Stomach (tissue), 9 donors: ENCODE measurements around the gene HMOX2. TPM values are rescaled to one million over a fixed set of nuclear protein-coding genes. Genes with fewer than 3 reads are reported as not detected.

Source experiments
- DNase-seq, 2 donors: peaks; one replicate each; pipeline versions ENCODE4 v3.0.0 to v3.0.0-alpha.2; 2013 to 2019
- H3K27ac ChIP-seq, 5 donors: fragments of 200-600 bp in 4 of 5; sonication (generic) in 4 of 5; one replicate each; pipeline ENCODE4 v1.5.1; 2013 to 2019; ENCODE audit warnings: mild to moderate bottlenecking in 1 of 5, moderate library complexity in 1 of 5
- H3K27me3 ChIP-seq, 3 donors: fragments of 200-600 bp; sonication (generic); one replicate each; pipeline ENCODE4 v1.5.1; 2017 to 2019; ENCODE audit warnings: mixed run types in 1 of 3
- H3K36me3 ChIP-seq, 4 donors: fragments of 200-600 bp; sonication (generic); 1 replicate in 3 of 4; 2 replicates in 1 of 4; pipeline ENCODE4 v1.5.1; 2016 to 2019
- H3K4me1 ChIP-seq, 4 donors: fragments of 200-600 bp; sonication (generic); one replicate each; pipeline ENCODE4 v1.5.1; 2016 to 2019
- H3K4me3 ChIP-seq, 4 donors: fragments of 200-600 bp; sonication (generic) in 3 of 4; one replicate each; pipeline ENCODE4 v1.5.1; 2016 to 2019; ENCODE audit warnings: mild to moderate bottlenecking in 1 of 4
- H3K9me3 ChIP-seq, 4 donors: fragments of 200-600 bp; sonication (generic); one replicate each; pipeline ENCODE4 v1.5.1; 2016 to 2019
- EP300 ChIP-seq: sonication (generic); formaldehyde crosslinking; IDR thresholded peaks from one replicate; pipeline ENCODE4 v1.6.1; 2017; ENCODE audit warnings: antibody characterized with exemption
- POLR2A ChIP-seq, 4 donors: fragments of 450-650 bp; IDR thresholded peaks; one replicate each; pipeline ENCODE4 v1.6.1; 2016; ENCODE audit warnings: antibody characterized with exemption in 4 of 4, control low read depth in 2 of 4, mild to moderate bottlenecking in 1 of 4, moderate library complexity in 1 of 4
- POLR2AphosphoS5 ChIP-seq, 3 donors: sonication (generic); formaldehyde crosslinking; IDR thresholded peaks; one replicate each; pipeline ENCODE4 v1.6.1; 2016; ENCODE audit warnings: antibody characterized with exemption in 3 of 3
- WGBS, 5 donors: extraction: QIAGEN DNeasy Blood & Tissue Kit in 3 of 5; methylation state at CpG; one replicate each; pipeline versions ENCODE4 v1.1.5 to v1.1.7; 2013 to 2018; 5-methylcytosine and 5-hydroxymethylcytosine counted together
- intact Hi-C: fragments of 100-400 bp; cut with DNase I; formaldehyde crosslinking; loops from one replicate; pipeline ENCODE4 v1.15.1; 2023; ENCODE audit warnings: low total_unique reads
- polyA plus RNA-seq, 3 donors: library from polyadenylated mRNA; stranded (reverse); fragments of 200-250 nt; gene quantifications; one replicate each; pipeline ENCODE4 v1.2.3, GENCODE V29; 2013
- total RNA-seq, 5 donors: library from RNA; depleted of rRNA; stranded (reverse); fragments of >200 nt; gene quantifications; one replicate each; pipeline versions ENCODE4 v1.1.0 to v1.2.3, GENCODE V29; 2014 to 2016
- TF ChIP-seq, protein P1 (sequence below), 7 experiments: fragments of 450-650 bp in 4 of 7; fragments of 200-600 bp in 3 of 7; sonication (generic) in 3 of 7; IDR thresholded peaks; one replicate each; pipeline ENCODE4 v1.5.1; 2016 to 2019; ENCODE audit warnings: antibody characterized with exemption in 7 of 7, control low read depth in 2 of 7, mild to moderate bottlenecking in 1 of 7
- donor health status: healthy with polysubstance abuse.
- donor health status: Bipolar disorder and iron deficiency.
- donor health status: healthy.

Gene HMOX2
- total and polyA plus RNA-seq, 8 donors = 6.4 to 175 (median 70.2) TPM

DNA sequence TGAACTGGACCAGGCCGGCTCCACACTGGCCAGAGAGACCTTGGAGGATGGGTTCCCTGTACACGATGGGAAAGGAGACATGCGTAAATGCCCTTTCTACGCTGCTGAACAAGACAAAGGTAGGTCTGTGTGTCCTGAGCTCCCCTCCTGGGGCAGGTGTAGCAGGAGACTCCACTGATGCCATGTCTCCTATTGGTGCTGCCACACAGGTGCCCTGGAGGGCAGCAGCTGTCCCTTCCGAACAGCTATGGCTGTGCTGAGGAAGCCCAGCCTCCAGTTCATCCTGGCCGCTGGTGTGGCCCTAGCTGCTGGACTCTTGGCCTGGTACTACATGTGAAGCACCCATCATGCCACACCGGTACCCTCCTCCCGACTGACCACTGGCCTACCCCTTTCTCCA, 33.2 kb downstream of the HMOX2 start:
- peaks cover 63 to 90% (median 85%) of the 10 kb centered on the region in 4 donors for H3K36me3 ChIP-seq
- intact Hi-C loops = loop anchor here (5.0 kb wide), 1 partner anchor 33 kb away; no protein-coding TSS in a partner anchor

GRCh38 chr16:4510131-4510530, 33.9 kb downstream of the HMOX2 start:
- peak overlapping the region in 3 of 5 donors; percentile 2 to 28 (median 27) for H3K27ac ChIP-seq
- no peak overlapping the region for H3K4me3 ChIP-seq
- no peak for DNase-seq
- H3K36me3 ChIP-seq = peaks cover 63 to 91% (median 85%) of the 10 kb centered on the region in 4 donors
- no peaks in the 10 kb centered on the region for H3K27me3 ChIP-seq
- intact Hi-C loops = no loop called here
- H3K9me3 ChIP-seq = no peaks in the 10 kb centered on the region
- H3K4me1 ChIP-seq = peaks cover 40 to 73% (median 58%) of the 10 kb centered on the region in 4 donors
- 27 to 64% (median 47%) methylated on average over 5 of the region's 5 CpGs for WGBS, 5 donors
- TF ChIP-seq, protein P1, sequence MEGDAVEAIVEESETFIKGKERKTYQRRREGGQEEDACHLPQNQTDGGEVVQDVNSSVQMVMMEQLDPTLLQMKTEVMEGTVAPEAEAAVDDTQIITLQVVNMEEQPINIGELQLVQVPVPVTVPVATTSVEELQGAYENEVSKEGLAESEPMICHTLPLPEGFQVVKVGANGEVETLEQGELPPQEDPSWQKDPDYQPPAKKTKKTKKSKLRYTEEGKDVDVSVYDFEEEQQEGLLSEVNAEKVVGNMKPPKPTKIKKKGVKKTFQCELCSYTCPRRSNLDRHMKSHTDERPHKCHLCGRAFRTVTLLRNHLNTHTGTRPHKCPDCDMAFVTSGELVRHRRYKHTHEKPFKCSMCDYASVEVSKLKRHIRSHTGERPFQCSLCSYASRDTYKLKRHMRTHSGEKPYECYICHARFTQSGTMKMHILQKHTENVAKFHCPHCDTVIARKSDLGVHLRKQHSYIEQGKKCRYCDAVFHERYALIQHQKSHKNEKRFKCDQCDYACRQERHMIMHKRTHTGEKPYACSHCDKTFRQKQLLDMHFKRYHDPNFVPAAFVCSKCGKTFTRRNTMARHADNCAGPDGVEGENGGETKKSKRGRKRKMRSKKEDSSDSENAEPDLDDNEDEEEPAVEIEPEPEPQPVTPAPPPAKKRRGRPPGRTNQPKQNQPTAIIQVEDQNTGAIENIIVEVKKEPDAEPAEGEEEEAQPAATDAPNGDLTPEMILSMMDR (IDR thresholded peaks at IDR 0.05) = no peak
- no peak for TF ChIP-seq EP300
- no peak for TF ChIP-seq POLR2AphosphoS5 (IDR thresholded peaks at IDR 0.05)
- no peak for TF ChIP-seq POLR2A (IDR thresholded peaks at IDR 0.05)

More for the DNA sequence above, 33.2 kb downstream of the HMOX2 start:
- peak overlapping the region in 2 of 5 donors; percentile 2 to 28 for H3K27ac ChIP-seq
- no peaks in the 10 kb centered on the region for H3K27me3 ChIP-seq
- TF ChIP-seq POLR2AphosphoS5 (IDR thresholded peaks at IDR 0.05) (no peak), EP300 (no peak)
- H3K4me3 ChIP-seq = no peak overlapping the region
- peaks cover 41 to 73% (median 56%) of the 10 kb centered on the region in 4 donors for H3K4me1 ChIP-seq
- DNase-seq = no peak
- WGBS, 5 donors = 75 to 88% (median 80%) methylated on average over 7 to 8 of the region's 8 CpGs
- no peaks in the 10 kb centered on the region for H3K9me3 ChIP-seq

DNA sequence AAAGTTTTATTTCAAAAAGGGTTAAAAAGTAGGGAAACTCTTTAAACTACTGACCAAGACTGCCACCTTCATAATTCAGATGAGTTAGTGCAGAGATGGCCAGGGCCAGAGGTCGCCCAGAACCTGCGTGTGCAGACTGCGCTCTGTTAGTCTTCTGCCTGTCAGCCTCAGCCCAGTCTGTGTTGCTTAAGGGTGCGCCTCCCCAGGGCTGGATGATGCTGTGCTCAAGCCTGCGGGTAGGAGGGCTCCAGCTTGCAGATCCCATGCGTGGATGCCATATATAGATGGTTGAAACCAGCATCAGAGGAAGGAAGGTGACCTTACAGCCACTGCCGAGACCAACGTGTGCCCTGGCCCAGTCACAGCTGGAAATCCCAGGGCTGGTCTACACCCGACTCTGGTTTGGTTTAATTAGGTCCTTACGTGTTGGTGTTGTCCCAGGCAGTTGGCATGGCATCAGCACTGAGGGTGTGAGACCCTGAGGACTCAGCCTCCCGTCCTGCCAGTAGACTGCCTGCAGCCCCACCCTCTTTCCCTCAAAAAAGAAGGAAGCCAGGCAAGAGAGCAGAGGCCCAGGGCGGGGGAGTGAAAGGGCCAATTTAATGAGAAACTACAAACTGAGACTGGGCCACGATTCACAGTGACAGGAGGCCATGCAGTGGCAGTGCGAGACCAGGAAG, 34.7 kb downstream of the HMOX2 start:
- intact Hi-C loops = no loop called here
- Histone ChIP-seq H3K36me3 (peaks cover 63 to 85% (median 79%) of the 10 kb centered on the region in 4 donors), H3K4me3 (no peak overlapping the region), H3K9me3 (no peaks in the 10 kb centered on the region), H3K27me3 (no peaks in the 10 kb centered on the region), H3K4me1 (peaks cover 34 to 72% (median 54%) of the 10 kb centered on the region in 4 donors), H3K27ac (peak overlapping the region; percentile 1 to 75 (median 52))
- 40 to 66% (median 54%) methylated on average over 13 to 14 of the region's 14 CpGs for WGBS, 5 donors
- DNase-seq = peak in 1 of 2 donors; percentile 39
- no peak for TF ChIP-seq POLR2A (IDR thresholded peaks at IDR 0.05)
- TF ChIP-seq, protein P1 (IDR thresholded peaks at IDR 0.05) = no peak

- Histone ChIP-seq H3K4me1 (peaks cover 29 to 72% (median 50%) of the 10 kb centered on the region in 4 donors), H3K27ac (peak overlapping the region; percentile 1 to 75 (median 52)), H3K36me3 (peaks cover 63 to 79% (median 77%) of the 10 kb centered on the region in 4 donors), H3K9me3 (no peaks in the 10 kb centered on the region), H3K4me3 (no peak overlapping the region), H3K27me3 (no peaks in the 10 kb centered on the region)
- WGBS, 5 donors = 46 to 90% (median 56%) methylated on average over 2 to 9 of the region's 9 CpGs
- TF ChIP-seq, protein P1 (IDR thresholded peaks at IDR 0.05) = peak in 5 of 7 experiments; percentile 41 to 59 (median 54)
- TF ChIP-seq POLR2AphosphoS5 (IDR thresholded peaks at IDR 0.05) (peak in 1 of 3 donors; percentile 45), EP300 (no peak), POLR2A (IDR thresholded peaks at IDR 0.05) (no peak)
- DNase-seq = peak; percentile 73 to 84
- intact Hi-C loops = no loop called here
Observed at GRCh38 chr16:4511441-4512082, 35.4 kb downstream of the HMOX2 start.
